ENCODE results near the gene SLC9A5.

SLC9A5 gene, protein sequence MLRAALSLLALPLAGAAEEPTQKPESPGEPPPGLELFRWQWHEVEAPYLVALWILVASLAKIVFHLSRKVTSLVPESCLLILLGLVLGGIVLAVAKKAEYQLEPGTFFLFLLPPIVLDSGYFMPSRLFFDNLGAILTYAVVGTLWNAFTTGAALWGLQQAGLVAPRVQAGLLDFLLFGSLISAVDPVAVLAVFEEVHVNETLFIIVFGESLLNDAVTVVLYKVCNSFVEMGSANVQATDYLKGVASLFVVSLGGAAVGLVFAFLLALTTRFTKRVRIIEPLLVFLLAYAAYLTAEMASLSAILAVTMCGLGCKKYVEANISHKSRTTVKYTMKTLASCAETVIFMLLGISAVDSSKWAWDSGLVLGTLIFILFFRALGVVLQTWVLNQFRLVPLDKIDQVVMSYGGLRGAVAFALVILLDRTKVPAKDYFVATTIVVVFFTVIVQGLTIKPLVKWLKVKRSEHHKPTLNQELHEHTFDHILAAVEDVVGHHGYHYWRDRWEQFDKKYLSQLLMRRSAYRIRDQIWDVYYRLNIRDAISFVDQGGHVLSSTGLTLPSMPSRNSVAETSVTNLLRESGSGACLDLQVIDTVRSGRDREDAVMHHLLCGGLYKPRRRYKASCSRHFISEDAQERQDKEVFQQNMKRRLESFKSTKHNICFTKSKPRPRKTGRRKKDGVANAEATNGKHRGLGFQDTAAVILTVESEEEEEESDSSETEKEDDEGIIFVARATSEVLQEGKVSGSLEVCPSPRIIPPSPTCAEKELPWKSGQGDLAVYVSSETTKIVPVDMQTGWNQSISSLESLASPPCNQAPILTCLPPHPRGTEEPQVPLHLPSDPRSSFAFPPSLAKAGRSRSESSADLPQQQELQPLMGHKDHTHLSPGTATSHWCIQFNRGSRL

DNA sequence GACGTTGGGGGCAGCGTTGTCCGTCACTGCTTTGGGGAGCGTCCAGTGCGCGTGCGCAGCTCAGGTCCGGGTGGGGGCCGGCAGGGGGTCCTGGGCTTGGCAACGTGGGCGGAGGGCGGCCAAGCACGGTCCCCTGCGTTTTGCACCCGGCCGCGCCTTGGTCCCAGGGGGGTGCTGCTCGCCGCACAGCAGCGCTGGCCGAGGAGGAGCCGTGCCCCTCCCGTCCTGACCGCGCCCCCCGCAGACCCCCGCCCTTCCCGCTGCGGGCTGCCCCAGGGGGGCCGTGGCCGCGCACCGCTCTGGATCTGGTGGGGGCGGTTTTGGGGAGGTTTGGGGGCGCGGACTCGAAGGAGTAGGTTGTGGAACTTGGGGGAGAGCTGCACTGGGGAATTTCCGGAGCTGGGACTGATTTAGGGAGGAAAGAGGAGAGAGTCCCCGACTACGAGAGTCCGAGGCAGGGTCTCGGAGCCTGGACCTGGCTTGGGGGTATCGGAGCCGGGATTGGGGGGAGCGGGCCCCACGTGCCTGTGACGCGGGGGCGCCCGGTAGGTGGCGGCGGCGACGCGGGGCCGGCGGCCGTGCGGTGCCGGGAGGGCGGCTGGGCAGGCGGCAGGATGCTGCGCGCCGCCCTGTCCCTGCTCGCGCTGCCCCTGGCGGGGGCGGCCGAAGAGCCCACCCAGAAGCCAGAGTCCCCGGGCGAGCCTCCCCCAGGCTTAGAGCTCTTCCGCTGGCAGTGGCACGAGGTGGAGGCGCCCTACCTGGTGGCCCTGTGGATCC lies at the start of gene SLC9A5:
Gene SLC9A5, plus strand, starts transcription at position 579 of the 777 bp plus-strand sequence. Its CDS starts 36 bp downstream, at position 615.
- peak; percentile 40 for DNase-seq

DNA sequence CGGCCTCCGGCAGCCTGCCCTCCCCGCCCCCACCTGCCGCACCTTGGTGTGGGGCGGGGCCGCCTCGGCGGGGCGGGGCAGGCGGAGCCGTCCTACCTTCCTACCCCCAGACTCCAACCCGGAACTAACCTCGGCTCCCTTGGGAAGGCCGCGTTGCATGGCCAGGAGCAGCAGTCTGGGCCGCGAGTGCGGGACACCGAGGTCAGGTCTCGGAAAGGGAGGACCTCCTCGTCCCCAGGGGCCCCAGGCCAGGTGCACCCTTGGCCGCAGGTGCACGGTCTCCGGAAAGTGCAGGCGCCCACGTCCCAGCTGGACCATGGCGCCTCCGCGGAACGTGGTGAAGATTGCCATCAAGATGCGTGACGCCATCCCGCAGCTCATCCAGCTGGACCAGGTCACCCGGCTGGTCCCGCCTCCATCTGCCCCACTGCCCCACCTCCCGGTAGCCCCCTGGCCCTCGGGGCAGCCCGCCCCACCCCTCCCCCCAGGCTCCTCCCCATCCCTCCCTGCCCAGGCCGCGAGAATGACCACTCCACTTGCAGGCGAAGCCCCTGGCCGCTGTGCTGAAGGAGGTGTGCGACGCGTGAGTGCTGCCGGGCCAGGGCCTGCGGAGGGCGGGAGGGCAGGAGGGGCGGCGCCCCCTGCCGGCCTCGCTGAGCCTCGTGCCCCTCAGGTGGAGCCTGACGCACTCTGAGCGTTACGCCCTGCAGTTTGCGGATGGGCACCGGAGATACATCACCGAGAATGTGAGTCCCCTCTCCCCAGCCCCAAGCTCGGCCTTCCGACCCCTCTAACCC lies 49.6 kb upstream of the SLC9A5 start, which contains the start of gene ELMO3:
Gene ELMO3, plus strand, starts transcription at position 121 of the 797 bp plus-strand sequence. Its CDS starts 196 bp downstream, at position 317.
- no peak for DNase-seq

DNA sequence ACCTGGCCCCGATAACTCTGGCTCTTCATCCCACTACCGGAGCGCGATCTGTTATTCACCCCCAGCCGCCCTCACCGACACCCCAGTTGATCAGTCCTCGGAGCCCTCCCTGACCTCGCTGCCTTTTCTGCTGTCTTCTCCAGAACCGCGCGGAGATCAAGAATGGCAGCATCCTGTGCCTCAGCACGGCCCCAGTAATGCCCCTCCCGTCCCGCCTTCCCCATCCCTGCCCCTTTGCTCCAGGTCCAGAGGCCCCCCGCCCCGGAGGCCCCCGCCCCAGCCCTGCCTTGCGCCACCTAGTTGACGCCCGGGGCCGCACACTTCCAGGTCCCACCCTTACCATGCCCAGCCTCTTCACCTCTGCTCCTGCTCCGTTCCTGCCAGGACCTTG lies 49.0 kb upstream of the SLC9A5 start:
- DNase-seq: no peak

DNA sequence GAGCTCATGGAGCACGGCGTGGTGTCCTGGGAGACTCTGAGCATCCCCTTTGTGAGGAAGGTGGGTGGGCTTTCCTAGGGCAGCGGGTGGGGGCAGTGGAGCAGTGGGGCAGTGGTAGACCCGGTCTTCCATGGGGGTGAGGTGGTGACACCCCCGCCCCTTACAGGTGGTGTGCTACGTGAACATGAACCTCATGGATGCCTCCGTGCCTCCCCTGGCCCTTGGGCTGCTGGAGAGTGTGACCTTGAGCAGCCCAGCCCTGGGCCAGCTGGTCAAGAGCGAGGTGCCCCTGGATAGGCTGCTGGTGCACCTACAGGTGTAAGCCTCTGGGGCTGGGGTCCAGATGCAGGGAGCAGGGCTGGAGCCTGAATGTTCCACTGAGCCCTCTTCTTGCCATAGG lies 48.3 kb upstream of the SLC9A5 start:
- DNase-seq: no peak

DNA sequence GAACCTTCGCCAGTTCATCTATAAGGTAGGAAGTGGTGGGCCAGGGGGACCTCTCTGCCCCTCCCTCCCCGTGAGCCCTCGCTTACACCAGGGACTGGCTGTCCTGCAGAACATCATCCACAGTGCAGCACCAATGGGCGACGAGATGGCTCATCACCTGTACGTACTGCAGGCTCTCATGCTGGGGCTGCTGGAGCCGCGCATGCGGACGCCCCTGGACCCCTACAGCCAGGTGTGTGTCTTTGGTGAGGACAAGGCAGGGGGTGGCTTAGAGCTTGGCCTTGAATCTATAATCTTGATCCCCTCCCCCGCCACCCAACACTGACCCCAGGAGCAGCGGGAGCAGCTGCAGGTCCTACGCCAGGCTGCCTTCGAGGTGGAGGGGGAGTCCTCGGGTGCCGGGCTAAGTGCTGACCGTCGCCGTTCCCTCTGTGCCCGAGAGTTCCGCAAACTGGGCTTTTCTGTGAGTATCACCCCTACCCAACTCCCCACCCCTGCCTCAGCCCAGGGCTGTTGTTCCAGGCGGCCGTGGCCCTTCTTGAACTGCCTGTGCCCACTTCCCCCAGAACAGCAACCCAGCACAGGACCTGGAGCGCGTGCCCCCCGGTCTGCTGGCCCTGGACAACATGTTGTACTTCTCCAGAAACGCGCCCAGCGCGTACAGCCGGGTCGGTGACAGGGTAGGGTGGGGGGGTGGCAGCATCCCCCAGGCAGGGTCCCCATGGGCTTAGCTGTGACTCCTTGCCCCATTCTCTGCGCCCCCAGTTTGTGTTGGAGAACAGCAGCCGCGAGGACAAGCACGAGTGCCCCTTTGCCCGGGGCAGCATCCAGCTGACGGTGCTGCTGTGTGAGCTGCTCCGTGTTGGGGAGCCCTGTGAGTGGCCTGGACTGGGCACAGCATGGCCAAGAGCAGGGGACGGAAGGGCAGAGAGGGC lies 47.1 kb upstream of the SLC9A5 start:
- no peak for DNase-seq

DNA sequence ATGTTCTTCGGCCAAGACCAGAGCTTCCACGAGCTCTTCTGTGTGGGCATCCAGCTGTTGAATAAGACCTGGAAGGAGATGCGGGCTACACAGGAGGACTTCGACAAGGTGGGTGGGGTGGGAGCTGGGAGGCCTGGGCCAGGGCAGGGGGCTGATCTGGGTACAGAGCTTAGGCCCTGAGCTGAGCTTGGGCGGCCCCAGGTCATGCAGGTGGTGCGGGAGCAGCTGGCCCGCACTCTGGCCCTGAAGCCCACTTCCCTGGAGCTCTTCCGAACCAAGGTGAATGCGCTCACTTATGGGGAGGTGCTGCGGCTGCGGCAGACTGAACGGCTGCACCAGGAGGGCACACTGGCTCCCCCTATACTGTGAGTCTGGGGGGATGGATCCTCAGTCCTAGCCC lies 46.4 kb upstream of the SLC9A5 start:
- DNase-seq: no peak

DNA sequence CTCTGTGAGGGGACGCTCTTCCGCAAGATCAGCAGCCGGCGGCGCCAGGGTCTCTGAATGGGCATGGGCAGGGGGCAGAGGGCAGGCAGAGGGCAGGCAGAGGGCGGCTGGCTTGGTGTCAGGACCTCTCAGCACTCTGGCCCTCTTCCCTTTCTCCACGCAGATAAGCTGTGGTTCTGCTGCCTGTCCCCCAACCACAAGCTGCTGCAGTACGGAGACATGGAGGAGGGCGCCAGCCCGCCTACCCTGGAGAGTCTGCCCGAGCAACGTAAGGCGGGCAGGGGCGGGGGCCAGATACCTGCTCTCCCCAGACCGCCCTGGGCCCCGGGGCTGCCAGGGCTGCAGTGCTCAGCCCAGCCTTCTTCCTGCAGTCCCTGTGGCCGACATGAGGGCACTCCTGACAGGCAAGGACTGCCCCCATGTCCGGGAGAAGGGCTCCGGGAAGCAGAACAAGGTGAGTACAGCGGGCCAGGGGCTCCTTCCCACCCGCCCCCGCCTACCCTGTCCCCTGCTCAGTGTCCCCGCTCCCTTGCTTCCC lies 45.8 kb upstream of the SLC9A5 start:
- DNase-seq: no peak

DNA sequence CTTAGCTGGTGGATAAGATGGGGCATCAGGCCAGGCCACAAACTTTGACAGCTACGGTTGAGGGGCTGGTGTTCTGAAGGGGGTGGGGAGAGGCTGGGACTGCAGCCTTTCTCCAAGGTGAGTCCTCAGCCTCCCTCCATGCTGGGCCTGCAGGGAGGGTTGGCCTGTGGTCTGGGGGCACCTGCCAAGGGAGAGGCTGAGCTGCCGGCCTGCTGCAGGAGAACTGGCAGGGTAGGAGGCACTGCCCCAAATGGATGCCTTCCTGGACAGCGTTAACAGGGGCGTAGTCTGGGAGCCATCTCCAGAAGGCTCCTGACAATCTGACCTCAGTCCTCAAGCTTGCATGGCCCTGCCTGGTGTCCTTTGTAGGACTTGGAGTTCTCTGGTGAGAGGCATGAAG lies 44.7 kb upstream of the SLC9A5 start:
- no peak for DNase-seq

DNA sequence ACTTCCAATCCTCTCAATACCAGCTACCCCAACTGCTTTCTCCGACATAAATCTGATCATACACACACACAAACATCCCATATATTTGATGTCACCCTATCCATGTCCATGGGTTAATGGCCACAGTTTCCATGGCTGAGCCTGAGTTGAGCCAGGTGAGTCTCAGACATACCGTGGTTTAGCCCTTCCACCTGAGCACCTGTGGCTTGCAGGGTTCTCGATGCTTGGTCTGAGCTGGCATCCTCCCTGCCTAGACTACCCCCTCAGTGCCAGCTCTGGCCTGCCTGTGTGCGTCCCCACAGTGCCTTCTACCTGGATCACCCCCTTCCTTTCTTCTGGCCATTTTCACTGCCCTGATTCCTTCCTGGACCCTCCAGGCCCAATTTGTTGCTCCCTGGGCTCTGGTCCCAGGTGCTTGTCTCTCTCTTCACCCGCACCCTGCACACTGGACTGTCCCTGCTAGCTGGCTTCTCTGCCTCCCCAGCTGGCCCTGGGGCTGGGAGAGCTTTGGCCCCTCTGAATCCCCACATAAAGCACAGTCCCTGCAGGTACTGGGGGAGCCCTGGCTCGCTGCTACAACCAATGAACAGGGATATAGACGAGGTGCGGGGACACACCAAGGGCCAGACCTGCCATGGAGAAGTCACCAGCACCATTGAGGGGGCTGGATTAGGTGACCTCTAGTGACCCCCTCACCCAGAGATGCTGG lies 42.5 kb upstream of the SLC9A5 start:
- DNase-seq: no peak

DNA sequence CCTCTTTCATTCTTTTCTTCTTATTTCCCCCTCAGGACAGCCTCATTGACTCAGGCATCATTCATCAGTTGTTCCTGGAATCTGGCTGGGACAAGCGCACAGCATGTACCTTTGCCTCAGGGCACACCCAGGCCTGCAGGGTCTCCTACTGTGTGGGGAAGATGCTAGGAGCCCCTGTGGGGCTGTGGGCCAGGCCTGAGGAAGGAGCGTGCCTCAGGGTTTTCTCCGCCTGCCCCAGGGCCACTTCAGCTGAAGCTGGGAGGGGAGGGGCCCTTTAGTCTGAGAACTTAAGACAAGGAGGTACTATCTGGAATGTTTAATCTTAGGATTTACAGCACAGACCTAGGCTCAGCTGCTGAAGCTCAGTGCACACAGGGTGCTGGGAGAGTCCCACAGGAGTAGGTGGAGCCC lies 41.9 kb upstream of the SLC9A5 start:
- no peak for DNase-seq

DNA sequence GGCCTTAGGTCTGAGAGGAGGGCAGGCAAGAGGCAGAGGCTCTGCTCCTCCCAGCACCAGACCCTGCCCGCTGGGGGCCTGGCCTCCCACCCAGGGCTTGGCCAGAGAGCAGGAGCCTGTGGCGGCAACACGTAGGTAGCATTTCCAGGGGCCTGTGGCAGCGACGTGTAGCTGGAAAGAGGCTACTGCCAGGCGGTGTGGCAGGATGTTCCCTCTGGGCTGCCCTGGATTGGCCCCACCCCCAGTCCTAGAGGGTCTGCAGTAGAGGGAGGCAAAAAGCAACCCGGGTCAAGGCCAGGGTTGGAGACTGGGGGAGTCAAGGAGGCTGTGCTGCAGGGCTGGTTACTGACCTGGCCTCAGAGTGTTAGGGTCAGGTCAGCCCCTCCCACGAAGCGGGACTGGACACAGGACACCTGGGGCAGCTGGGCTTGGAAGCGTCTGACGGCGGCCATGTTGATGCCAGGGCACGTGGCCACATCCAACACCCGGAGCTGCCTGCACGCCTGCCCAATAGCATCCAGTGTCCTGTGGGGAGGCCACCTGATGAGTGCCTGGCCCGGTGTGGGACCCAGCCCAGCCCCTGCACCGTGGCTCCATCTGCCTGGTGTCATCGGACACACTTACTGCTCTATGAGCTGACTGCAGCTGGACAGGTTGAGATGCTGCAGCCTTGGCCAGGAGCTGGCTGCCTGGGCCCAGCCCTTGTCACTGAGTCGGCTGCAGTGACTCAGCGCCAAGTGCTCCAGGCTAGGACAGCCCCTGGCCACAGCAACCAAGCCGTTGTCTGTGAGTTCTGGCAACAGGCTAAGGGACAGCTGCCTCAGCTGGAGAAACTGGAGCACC lies 41.3 kb upstream of the SLC9A5 start:
- no peak for DNase-seq

DNA sequence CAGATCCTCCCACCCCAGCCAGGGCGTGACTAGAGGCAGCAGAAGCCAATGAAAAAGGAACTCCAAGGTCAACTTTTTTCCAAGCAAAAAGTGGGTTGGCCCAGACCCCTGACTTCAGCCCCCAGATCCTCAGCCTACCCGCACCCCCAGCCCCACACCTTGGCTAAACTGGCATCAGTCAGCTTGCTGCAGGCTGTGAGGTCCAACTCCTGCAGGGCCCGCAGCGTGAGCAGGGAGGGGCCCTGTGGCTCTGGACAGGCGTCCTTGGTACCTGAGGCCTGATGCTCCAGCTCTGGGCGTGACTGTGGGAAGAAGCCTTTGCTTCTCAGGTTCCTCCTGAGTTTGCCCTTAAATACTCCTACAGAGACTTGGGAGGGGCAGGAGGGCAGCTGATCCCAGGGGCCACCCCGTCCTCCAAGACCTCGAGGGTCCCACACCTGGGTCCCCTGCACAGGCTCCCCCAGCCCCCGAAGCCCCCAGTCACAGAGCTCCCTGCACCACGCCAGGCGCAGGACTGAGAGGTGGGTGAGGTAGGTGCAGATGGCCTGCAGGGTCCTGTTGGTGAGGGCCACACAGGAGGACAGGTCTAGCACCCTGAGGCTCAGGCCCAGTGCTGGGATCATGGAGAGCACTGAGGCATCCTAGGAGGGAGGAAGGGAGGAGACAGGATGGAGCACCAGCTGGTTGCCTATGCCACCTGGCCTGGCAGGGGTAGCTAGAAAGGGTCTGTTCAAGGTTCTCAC lies 40.5 kb upstream of the SLC9A5 start:
- no peak for DNase-seq

DNA sequence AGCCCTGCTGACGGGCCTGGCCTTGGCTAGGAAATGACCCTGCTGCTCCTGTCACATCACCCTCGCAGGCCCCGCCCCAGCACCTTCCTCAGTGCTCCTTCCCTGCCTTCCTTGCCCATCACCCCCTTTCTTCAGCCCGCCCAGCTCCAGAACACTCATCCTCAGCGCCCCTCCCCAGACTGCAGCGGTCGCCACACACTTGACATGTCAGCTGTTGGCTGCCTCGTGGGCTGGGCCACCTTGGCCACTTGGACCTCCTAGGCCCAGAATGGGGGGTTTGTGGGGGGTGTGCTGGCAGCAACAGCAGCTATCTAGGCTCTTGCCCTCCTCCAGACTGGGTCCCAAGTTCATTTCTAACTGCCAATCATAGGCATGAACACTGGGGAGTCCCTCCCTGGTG lies 39.2 kb upstream of the SLC9A5 start:
- DNase-seq: no peak

DNA sequence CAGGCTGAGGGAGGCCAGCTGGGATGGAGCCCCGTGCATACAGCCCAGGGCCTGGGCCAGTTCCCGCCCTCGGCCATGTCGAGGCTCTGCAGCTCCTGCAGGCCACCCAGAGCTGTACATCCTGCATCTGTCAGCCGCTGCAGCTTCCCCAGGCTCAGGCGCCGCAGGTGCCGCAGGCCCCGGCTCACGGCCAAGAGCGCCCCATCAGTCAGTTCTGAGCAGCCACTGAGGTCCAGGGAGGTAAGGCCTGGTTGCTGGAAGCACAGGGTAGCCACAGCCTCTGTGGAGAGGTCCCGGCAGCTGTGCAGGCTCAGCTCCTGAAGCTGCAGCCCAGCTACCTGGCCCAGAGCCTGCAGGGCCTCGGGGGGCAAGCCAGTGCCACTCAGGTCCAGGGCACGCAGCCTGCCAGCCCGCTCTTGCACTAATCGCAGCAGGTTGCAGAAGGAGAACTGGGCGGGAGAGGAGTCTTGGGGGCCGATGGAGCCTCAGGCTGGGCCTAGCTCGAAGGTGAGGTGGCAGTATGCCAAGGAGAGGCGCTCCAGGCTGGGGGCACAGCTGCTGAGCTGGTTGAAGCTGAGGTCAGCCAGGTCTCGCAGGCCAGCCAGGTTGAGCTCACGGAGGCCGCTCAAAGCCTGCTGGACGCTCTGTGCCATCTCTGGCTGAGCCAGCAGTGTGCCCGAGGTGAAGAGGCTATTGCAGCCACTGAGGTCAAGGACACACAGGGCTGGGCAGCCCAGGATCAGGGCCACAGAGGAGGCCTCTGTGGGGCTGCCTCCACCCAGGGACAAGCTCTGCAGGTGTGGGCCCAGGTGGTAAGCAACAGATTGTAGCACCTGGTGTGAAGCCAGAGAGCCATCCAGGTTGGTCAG lies 38.5 kb upstream of the SLC9A5 start:
- DNase-seq: no peak

DNA sequence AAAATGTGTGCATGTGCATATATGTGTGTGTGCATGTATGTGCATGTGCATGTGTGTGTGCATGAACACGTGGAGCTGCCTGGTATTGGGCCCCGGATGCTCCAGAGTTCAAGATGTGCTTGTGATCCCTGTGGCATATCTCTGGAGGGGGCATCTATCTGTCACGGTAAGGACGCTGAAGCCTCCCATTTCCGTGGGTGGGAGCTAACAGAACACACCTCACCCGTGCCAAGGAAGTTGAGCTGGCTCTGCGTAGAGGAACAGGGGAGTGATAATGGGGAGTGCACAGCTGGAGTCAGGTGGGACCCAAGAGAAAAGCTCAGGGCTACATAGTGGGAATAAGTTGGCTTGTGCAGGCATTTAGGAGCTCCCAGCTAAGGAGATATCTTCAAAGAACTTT lies 37.1 kb upstream of the SLC9A5 start:
- DNase-seq: no peak

DNA sequence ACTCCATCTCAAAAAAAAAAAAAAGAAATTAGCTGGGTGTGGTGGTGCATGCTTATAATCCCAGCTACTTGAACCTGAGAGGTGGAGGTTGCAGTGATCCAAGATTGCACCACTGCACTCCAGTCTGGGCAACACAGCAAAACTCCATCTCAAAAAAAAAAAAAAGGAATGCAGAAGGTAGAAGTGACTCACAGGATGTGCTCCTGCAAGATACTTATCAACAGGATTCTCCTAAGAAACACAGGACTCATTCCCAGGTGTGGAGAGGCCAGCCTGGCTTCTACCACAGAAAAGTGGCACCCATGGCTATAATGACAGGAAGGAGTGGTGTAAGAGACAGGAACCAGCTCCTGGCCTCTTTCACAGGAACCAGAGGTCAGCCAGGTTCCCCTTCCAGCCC lies 36.0 kb upstream of the SLC9A5 start:
- no peak for DNase-seq
